HL-60 (cell line): ENCODE measurements around the gene CERS6.

Experiments used
- DNase-seq, 2 experiments: peaks; one replicate each; pipeline ENCODE4 v3.0.0-alpha.2; 2010 to 2020; ENCODE audit warnings: low read depth in 1 of 2, low spot score in 1 of 2
- H3K27ac ChIP-seq: fragments of 250-450 bp; sonication (Bioruptor Pico); replicated peaks from 2 replicates; pipeline ENCODE4 v1.5.1; 2020; ENCODE audit warnings: mild to moderate bottlenecking, moderate library complexity
- H3K27me3 ChIP-seq: fragments of 250-450 bp; sonication (Bioruptor Pico); 2 replicates; pipeline ENCODE4 v1.5.1; 2021; ENCODE audit warnings: mild to moderate bottlenecking, moderate library complexity; ENCODE audit not compliant: insufficient read depth, poor library complexity, severe bottlenecking
- H3K4me3 ChIP-seq: replicated peaks from 2 replicates; pipeline ENCODE4 v1.5.1; 2011; ENCODE audit warnings: mild to moderate bottlenecking, control low read depth, low read length; ENCODE audit not compliant: insufficient read depth
- CTCF ChIP-seq: IDR thresholded peaks from one replicate; pipeline ENCODE4 v1.5.1; 2011; ENCODE audit warnings: low read length, control low read depth, inconsistent platforms; ENCODE audit not compliant: insufficient read depth
- GABPA ChIP-seq: IDR thresholded peaks from 2 replicates; pipeline ENCODE4 v1.6.1; 2012; ENCODE audit warnings: low read depth
- POLR2AphosphoS5 ChIP-seq: IDR thresholded peaks from 2 replicates; pipeline ENCODE4 v1.6.1; 2012; ENCODE audit warnings: low read depth
- REST ChIP-seq: IDR thresholded peaks from 2 replicates; pipeline ENCODE4 v1.6.1; 2012; ENCODE audit warnings: low read depth; ENCODE audit not compliant: insufficient replicate concordance
- SPI1 ChIP-seq: IDR thresholded peaks from 2 replicates; pipeline ENCODE4 v1.6.1; 2012; ENCODE audit warnings: low read depth, mild to moderate bottlenecking, borderline replicate concordance

The CERS6 gene

GRCh38 chr2:168445960-168446359 is 10.1 kb upstream of the CERS6 start:
- Histone ChIP-seq H3K27ac (no peak overlapping the region), H3K4me3 (no peak overlapping the region), H3K27me3 (no peaks in the 10 kb centered on the region)
- no peak for TF ChIP-seq CTCF
- TF ChIP-seq GABPA, result no peak
- TF ChIP-seq POLR2AphosphoS5, result no peak
- no peak for TF ChIP-seq REST
- TF ChIP-seq SPI1, result no peak
- no peak for DNase-seq

GRCh38 chr2:168448980-168449379 is 7.1 kb upstream of the CERS6 start:
- H3K27me3 ChIP-seq, result no peaks in the 10 kb centered on the region
- DNase-seq, result no peak
- no peak overlapping the region for H3K4me3 ChIP-seq
- no peak overlapping the region for H3K27ac ChIP-seq
- TF ChIP-seq GABPA (no peak), SPI1 (no peak)

GRCh38 chr2:168449419-168449818 is 6.7 kb upstream of the CERS6 start:
- H3K4me3 ChIP-seq, result no peak overlapping the region
- no peak overlapping the region for H3K27ac ChIP-seq
- DNase-seq, result no peak

More at GRCh38 chr2:168449419-168449818, 6.7 kb upstream of the CERS6 start:
- TF ChIP-seq POLR2AphosphoS5 (no peak), SPI1 (no peak), REST (no peak), GABPA (no peak), CTCF (no peak)
- no peaks in the 10 kb centered on the region for H3K27me3 ChIP-seq
